ENCODE results near the gene SORCS2. TPM values are rescaled to one million over a fixed set of nuclear protein-coding genes. Genes with fewer than 3 reads are reported as not detected.

The SORCS2 gene
- total RNA-seq, 1 experiment from 2014 or later = 0.06 TPM

GRCh38 chr4:7620814-7621176 is 428.5 kb downstream of the SORCS2 start:
- no peak for TF ChIP-seq EZH2 (IDR thresholded peaks at IDR 0.05; ENCODE audit: borderline replicate concordance, low read depth, low read length, poor library complexity, severe bottlenecking)
- TF ChIP-seq, protein P1, sequence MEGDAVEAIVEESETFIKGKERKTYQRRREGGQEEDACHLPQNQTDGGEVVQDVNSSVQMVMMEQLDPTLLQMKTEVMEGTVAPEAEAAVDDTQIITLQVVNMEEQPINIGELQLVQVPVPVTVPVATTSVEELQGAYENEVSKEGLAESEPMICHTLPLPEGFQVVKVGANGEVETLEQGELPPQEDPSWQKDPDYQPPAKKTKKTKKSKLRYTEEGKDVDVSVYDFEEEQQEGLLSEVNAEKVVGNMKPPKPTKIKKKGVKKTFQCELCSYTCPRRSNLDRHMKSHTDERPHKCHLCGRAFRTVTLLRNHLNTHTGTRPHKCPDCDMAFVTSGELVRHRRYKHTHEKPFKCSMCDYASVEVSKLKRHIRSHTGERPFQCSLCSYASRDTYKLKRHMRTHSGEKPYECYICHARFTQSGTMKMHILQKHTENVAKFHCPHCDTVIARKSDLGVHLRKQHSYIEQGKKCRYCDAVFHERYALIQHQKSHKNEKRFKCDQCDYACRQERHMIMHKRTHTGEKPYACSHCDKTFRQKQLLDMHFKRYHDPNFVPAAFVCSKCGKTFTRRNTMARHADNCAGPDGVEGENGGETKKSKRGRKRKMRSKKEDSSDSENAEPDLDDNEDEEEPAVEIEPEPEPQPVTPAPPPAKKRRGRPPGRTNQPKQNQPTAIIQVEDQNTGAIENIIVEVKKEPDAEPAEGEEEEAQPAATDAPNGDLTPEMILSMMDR (conservative IDR thresholded peaks at IDR 0.05; ENCODE audit: low read depth, low read length) = no peak
- no peak for DNase-seq (ENCODE audit: low spot score)
- Histone ChIP-seq H3K27ac (ENCODE audit: low read depth, low read length, poor library complexity, severe bottlenecking) (no peak overlapping the region), H3K4me1 (ENCODE audit: insufficient read depth, low read length, poor library complexity, severe bottlenecking) (no peaks in the 10 kb centered on the region), H3K27me3 (replicated peaks; ENCODE audit: insufficient read depth, low read depth, low read length, poor library complexity) (peaks cover 31% of the 10 kb centered on the region), H3K9me3 (ENCODE audit: low read depth, low read length, poor library complexity, severe bottlenecking) (no peaks in the 10 kb centered on the region), H3K36me3 (ENCODE audit: insufficient read depth, low read length, poor library complexity, severe bottlenecking) (no peaks in the 10 kb centered on the region), H3K4me3 (ENCODE audit: low read depth, low read length, poor library complexity, severe bottlenecking) (no peak overlapping the region)
- no TSS peak for BruUV-seq (replicated peaks)
- ChIA-PET CTCF (no interaction called here), POLR2A (ENCODE audit: low non-redundant PET) (no interaction called here)
- intact Hi-C loops (cut with micrococcal nuclease; ENCODE audit: unreplicated experiment) = no loop called here

DNA sequence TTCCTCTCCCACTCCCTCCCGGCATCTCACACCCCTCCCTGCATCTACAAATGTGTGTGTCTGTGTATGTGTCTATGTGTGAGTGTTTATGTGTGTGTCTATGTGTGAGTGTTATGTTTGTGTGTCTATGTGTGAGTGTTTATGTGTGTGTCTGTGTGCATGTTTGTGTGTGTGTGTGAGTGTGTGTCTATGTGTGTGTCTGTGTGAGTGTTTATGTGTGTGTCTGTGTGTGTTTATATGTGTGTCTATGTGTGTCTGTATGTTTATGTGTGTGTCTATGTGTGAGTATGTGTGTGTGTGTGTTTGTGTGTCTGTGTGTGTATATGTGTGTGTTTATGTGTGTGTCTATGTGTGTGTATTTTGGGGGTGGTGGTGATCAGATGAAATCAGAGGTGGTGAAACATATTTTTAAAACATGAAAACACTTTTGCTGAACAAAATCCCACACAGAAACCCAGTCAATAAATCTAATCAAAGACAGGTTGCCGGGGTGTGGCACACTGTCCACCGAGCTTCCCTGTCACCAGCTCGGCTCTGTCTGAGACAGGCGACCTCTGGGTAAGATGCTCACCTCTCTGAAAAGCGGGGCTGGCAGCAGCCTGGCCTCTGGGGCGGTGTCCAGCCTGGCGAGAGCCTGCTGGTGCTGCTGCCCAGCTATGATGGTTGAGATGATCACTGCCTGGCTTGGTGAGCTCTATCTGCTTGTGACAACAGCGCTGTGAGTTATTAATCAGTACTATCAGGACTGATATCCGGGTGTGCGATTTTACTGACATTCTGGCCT is 429.1 kb downstream of the SORCS2 start:
- BruUV-seq (replicated peaks) = no TSS peak
- no peak for DNase-seq (ENCODE audit: low spot score)
- peaks cover 31% of the 10 kb centered on the region for H3K27me3 ChIP-seq (replicated peaks; ENCODE audit: insufficient read depth, low read depth, low read length, poor library complexity)
- H3K36me3 ChIP-seq (ENCODE audit: insufficient read depth, low read length, poor library complexity, severe bottlenecking) = no peaks in the 10 kb centered on the region
- H3K4me3 ChIP-seq (ENCODE audit: low read depth, low read length, poor library complexity, severe bottlenecking) = no peak overlapping the region
- CTCF ChIA-PET = no interaction called here
- no peaks in the 10 kb centered on the region for H3K4me1 ChIP-seq (ENCODE audit: insufficient read depth, low read length, poor library complexity, severe bottlenecking)
- TF ChIP-seq, protein P1 (conservative IDR thresholded peaks at IDR 0.05; ENCODE audit: low read depth, low read length) = no peak
- no peak for TF ChIP-seq EZH2 (IDR thresholded peaks at IDR 0.05; ENCODE audit: borderline replicate concordance, low read depth, low read length, poor library complexity, severe bottlenecking)
- POLR2A ChIA-PET (ENCODE audit: low non-redundant PET) = no interaction called here
- intact Hi-C loops (cut with micrococcal nuclease; ENCODE audit: unreplicated experiment) = no loop called here
- H3K9me3 ChIP-seq (ENCODE audit: low read depth, low read length, poor library complexity, severe bottlenecking) = no peaks in the 10 kb centered on the region
- H3K27ac ChIP-seq (ENCODE audit: low read depth, low read length, poor library complexity, severe bottlenecking) = no peak overlapping the region

DNA sequence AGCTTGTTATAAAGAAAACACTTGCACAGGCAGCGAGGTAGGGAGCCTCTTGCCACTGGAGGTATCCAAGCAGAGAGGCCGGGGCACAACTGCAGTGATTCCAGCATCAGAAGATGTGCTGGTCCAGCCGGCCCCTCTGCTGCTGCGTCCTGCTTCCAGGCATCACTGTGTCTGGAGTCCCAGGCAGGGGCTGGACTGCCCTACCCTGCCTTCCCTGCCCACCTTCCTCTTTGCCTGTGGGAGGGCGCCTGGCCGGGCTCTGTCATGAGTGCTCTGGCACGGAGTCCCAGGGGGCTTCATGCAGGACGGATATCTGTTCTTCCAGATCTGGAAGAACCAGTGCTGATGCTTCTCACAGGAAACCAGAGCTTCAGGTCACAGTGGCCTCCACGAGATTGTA is 430.0 kb downstream of the SORCS2 start:
- no TSS peak for BruUV-seq (replicated peaks)
- H3K4me1 ChIP-seq (ENCODE audit: insufficient read depth, low read length, poor library complexity, severe bottlenecking) = no peaks in the 10 kb centered on the region
- H3K9me3 ChIP-seq (ENCODE audit: low read depth, low read length, poor library complexity, severe bottlenecking) = no peaks in the 10 kb centered on the region
- H3K27me3 ChIP-seq (replicated peaks; ENCODE audit: insufficient read depth, low read depth, low read length, poor library complexity) = peaks cover 31% of the 10 kb centered on the region
- no peak for DNase-seq (ENCODE audit: low spot score)
- CTCF ChIA-PET = no interaction called here
- POLR2A ChIA-PET (ENCODE audit: low non-redundant PET) = no interaction called here
- intact Hi-C loops (cut with micrococcal nuclease; ENCODE audit: unreplicated experiment) = no loop called here
- no peaks in the 10 kb centered on the region for H3K36me3 ChIP-seq (ENCODE audit: insufficient read depth, low read length, poor library complexity, severe bottlenecking)
- TF ChIP-seq EZH2 (IDR thresholded peaks at IDR 0.05; ENCODE audit: borderline replicate concordance, low read depth, low read length, poor library complexity, severe bottlenecking) = no peak
- TF ChIP-seq, protein P1 (conservative IDR thresholded peaks at IDR 0.05; ENCODE audit: low read depth, low read length) = no peak
- H3K27ac ChIP-seq (ENCODE audit: low read depth, low read length, poor library complexity, severe bottlenecking) = no peak overlapping the region
- H3K4me3 ChIP-seq (ENCODE audit: low read depth, low read length, poor library complexity, severe bottlenecking) = no peak overlapping the region

Data from A673 (cell line).